Skin epidermis (tissue), 12 donors: ENCODE measurements around the gene RFTN2.
"Not testable (repeated sequence)": the region's sequence is repeated elsewhere in the genome, so short reads cannot be mapped to it uniquely, and the experiment has no call there.

Source experiments
- H3K27ac ChIP-seq, 21 experiments: fragments of 200-600 bp; sonication (generic) in 11 of 21; one replicate each; pipeline ENCODE4 v1.5.0; 2020; ENCODE audit warnings: mild to moderate bottlenecking in 3 of 21, inconsistent platforms in 2 of 21, moderate library complexity in 2 of 21
- H3K4me3 ChIP-seq, 7 experiments: fragments of 200-600 bp; sonication (generic) in 2 of 7; one replicate each; pipeline ENCODE4 v1.5.0; 2020; ENCODE audit warnings: inconsistent platforms in 2 of 7, mild to moderate bottlenecking in 2 of 7, moderate library complexity in 1 of 7

The RFTN2 gene

GRCh38 chr2:197615016-197615652, 60.3 kb downstream of the RFTN2 start:
- H3K4me3 ChIP-seq, result no peak overlapping the region

GRCh38 chr2:197614532-197614931, 60.9 kb downstream of the RFTN2 start:
- H3K4me3 ChIP-seq, result no peak overlapping the region
- peak overlapping the region in 1 of 21 experiments; percentile 36 for H3K27ac ChIP-seq

More at GRCh38 chr2:197615016-197615652, 60.3 kb downstream of the RFTN2 start:
- peak overlapping the region in 2 of 21 experiments; percentile 10 to 36 for H3K27ac ChIP-seq

GRCh38 chr2:197613509-197613987, 61.8 kb downstream of the RFTN2 start:
- Histone ChIP-seq H3K27ac (no peak overlapping the region), H3K4me3 (no peak overlapping the region)

GRCh38 chr2:197606180-197606579, 69.2 kb downstream of the RFTN2 start:
- no peak overlapping the region for H3K4me3 ChIP-seq

GRCh38 chr2:197604117-197604860, 71.1 kb downstream of the RFTN2 start:
- H3K27ac ChIP-seq, result no peak overlapping the region

More at GRCh38 chr2:197606180-197606579, 69.2 kb downstream of the RFTN2 start:
- H3K27ac ChIP-seq, result no peak overlapping the region

GRCh38 chr2:197601726-197602125, 73.7 kb downstream of the RFTN2 start:
- no peak overlapping the region for H3K4me3 ChIP-seq
- no peak overlapping the region for H3K27ac ChIP-seq

More at GRCh38 chr2:197604117-197604860, 71.1 kb downstream of the RFTN2 start:
- no peak overlapping the region for H3K4me3 ChIP-seq

- no peak overlapping the region for H3K4me3 ChIP-seq
Measured at GRCh38 chr2:197600306-197600705, 75.1 kb downstream of the RFTN2 start.

GRCh38 chr2:197599285-197599965, 76.0 kb downstream of the RFTN2 start:
- Histone ChIP-seq H3K27ac (peak overlapping the region in 13 of 21 experiments; percentile 5 to 76 (median 26)), H3K4me3 (no peak overlapping the region)

More at GRCh38 chr2:197600306-197600705, 75.1 kb downstream of the RFTN2 start:
- peak overlapping the region in 3 of 21 experiments; percentile 20 to 68 (median 28) for H3K27ac ChIP-seq

GRCh38 chr2:197598450-197598849, 76.9 kb downstream of the RFTN2 start:
- no peak overlapping the region for H3K4me3 ChIP-seq
- H3K27ac ChIP-seq, result peak overlapping the region in 1 of 21 experiments; percentile 68

- no peak overlapping the region for H3K4me3 ChIP-seq
- H3K27ac ChIP-seq, result no peak overlapping the region
Measured at GRCh38 chr2:197597166-197597565, 78.2 kb downstream of the RFTN2 start.

GRCh38 chr2:197596766-197597165, 78.6 kb downstream of the RFTN2 start:
- H3K4me3 ChIP-seq, result no peak overlapping the region
- peak overlapping the region in 2 of 21 experiments; percentile 29 to 32 for H3K27ac ChIP-seq

- peak overlapping the region in 5 of 21 experiments; percentile 7 to 57 (median 28) for H3K27ac ChIP-seq
- H3K4me3 ChIP-seq, result peak overlapping the region in 4 of 7 experiments; percentile 11 to 17 (median 13)
Measured at GRCh38 chr2:197591339-197592072, 83.9 kb downstream of the RFTN2 start.

- H3K4me3 ChIP-seq, H3K27ac ChIP-seq: not testable (repeated sequence)
Measured at GRCh38 chr2:197587255-197587654, 88.1 kb downstream of the RFTN2 start.

GRCh38 chr2:197580166-197580565, 95.2 kb downstream of the RFTN2 start:
- not testable (repeated sequence) for H3K4me3 ChIP-seq, H3K27ac ChIP-seq

- H3K4me3 ChIP-seq, H3K27ac ChIP-seq: not testable (repeated sequence)
Measured at GRCh38 chr2:197578294-197578693, 97.1 kb downstream of the RFTN2 start.

- Histone ChIP-seq H3K4me3 (no peak overlapping the region), H3K27ac (peak overlapping the region in 3 of 21 experiments; percentile 3 to 25 (median 10))
Measured at GRCh38 chr2:197577446-197577845, 97.9 kb downstream of the RFTN2 start.

GRCh38 chr2:197576631-197577030, 98.8 kb downstream of the RFTN2 start:
- Histone ChIP-seq H3K27ac (peak overlapping the region in 2 of 21 experiments; percentile 10 to 25), H3K4me3 (no peak overlapping the region)

GRCh38 chr2:197575987-197576386, 99.4 kb downstream of the RFTN2 start:
- H3K4me3 ChIP-seq, result no peak overlapping the region

GRCh38 chr2:197573608-197574007, 101.8 kb downstream of the RFTN2 start:
- H3K4me3 ChIP-seq, result no peak overlapping the region
- H3K27ac ChIP-seq, result no peak overlapping the region

More at GRCh38 chr2:197575987-197576386, 99.4 kb downstream of the RFTN2 start:
- H3K27ac ChIP-seq, result peak overlapping the region in 1 of 21 experiments; percentile 30
